HepG2 (cell line): Measurements from ENCODE around the gene DIP2C. TPM values are rescaled to one million over a fixed set of nuclear protein-coding genes. Genes with fewer than 3 reads are reported as not detected.

Experiments used
- ATAC-seq: fragments of 200-7000 bp; cut with Tn5 transposase; 3 replicates; pipeline ENCODE4 v1.9.1; 2020; ENCODE audit warnings: mild to moderate bottlenecking, moderate library complexity
- BruUV-seq: library from RNA; stranded (reverse); fragments of 400-500 nt; replicated peaks from 2 replicates; lab custom pipeline; 2021; lab: Mats Ljungman, UMichigan
- CTCF ChIA-PET: fragments of 300-600 bp; formaldehyde crosslinking; extraction: SDS; loops from one replicate; lab custom pipeline; 2021; ENCODE audit warnings: low total read pairs, inconsistent platforms, low intra/inter-chr PET ratio; lab: Yijun Ruan, JAX
- POLR2A ChIA-PET: fragments of 350-600 bp; sonication (Branson Sonifier 250); formaldehyde crosslinking; loops from one replicate; lab custom pipeline; 2020; ENCODE audit warnings: antibody characterized with exemption, inconsistent platforms; lab: Yijun Ruan, JAX
- DNase-seq: peaks from one replicate; pipeline ENCODE4 v3.0.0-alpha.2; 2015; ENCODE audit warnings: low spot score
- FAIRE-seq: peaks from 3 replicates; lab custom pipeline; 2011; peaks lifted over from hg19 to GRCh38; lab: Jason Lieb, UNC
- H2AFZ ChIP-seq: one replicate; pipeline ENCODE4 v1.6.1; 2011; ENCODE audit warnings: low read length, inconsistent platforms
- H3K27ac ChIP-seq: fragments of 300-600 bp; 3 replicates; pipeline ENCODE4 v1.8.0; 2011; ENCODE audit warnings: mixed run types, mild to moderate bottlenecking, mixed read lengths, low read length, inconsistent platforms; ENCODE audit not compliant: insufficient read depth; ENCODE audit errors: extremely low read length
- H3K27me3 ChIP-seq, 2 experiments: fragments of 200-600 bp in 1 of 2; 2 replicates in 1 of 2; 3 replicates in 1 of 2; pipeline versions ENCODE4 v1.6.0 to v1.8.0; 2011; ENCODE audit warnings: low read length in 2 of 2, mild to moderate bottlenecking in 2 of 2, moderate library complexity in 2 of 2, inconsistent platforms in 1 of 2; ENCODE audit not compliant: insufficient read depth in 2 of 2, control insufficient read depth in 1 of 2
- H3K36me3 ChIP-seq, 2 experiments: fragments of 200-600 bp in 1 of 2; replicated peaks in 1 of 2; 2 replicates in 1 of 2; 3 replicates in 1 of 2; pipeline versions ENCODE4 v1.5.1 to v1.8.0; 2011; ENCODE audit warnings: low read length in 2 of 2, inconsistent platforms in 1 of 2; ENCODE audit not compliant: insufficient read depth in 2 of 2, control insufficient read depth in 1 of 2
- H3K4me1 ChIP-seq: 2 replicates; pipeline ENCODE4 v1.5.1; 2012; ENCODE audit warnings: low read length, inconsistent platforms; ENCODE audit not compliant: insufficient read depth
- H3K4me2 ChIP-seq: 2 replicates; pipeline ENCODE4 v1.6.0; 2011; ENCODE audit warnings: low read depth, low read length, inconsistent platforms
- H3K4me3 ChIP-seq, 3 experiments: fragments of 200-600 bp in 1 of 3; sonication (generic), shearing (Covaris generic) in 1 of 3; replicated peaks in 1 of 3; 2 replicates each; pipeline ENCODE4 v1.5.1; 2011 to 2016; ENCODE audit warnings: low read length in 3 of 3, inconsistent platforms in 2 of 3, low read depth in 2 of 3, mild to moderate bottlenecking in 2 of 3, control low read depth in 1 of 3, mixed read lengths in 1 of 3; ENCODE audit not compliant: insufficient read depth in 1 of 3
- H3K79me2 ChIP-seq: one replicate; pipeline ENCODE4 v1.6.1; 2011; ENCODE audit warnings: low read length, inconsistent platforms; ENCODE audit not compliant: insufficient read depth
- H3K9ac ChIP-seq: 2 replicates; pipeline ENCODE4 v1.6.0; 2011; ENCODE audit warnings: mild to moderate bottlenecking, low read depth, low read length, inconsistent platforms; ENCODE audit not compliant: insufficient read depth
- H3K9me3 ChIP-seq: 2 replicates; pipeline ENCODE4 v1.5.1; 2012; ENCODE audit warnings: mild to moderate bottlenecking, low read length
- H4K20me1 ChIP-seq: 2 replicates; pipeline ENCODE4 v1.6.0; 2011; ENCODE audit warnings: inconsistent platforms, mild to moderate bottlenecking, low read length, moderate library complexity; ENCODE audit not compliant: insufficient read depth
- CCDC6 ChIP-seq: sonication (generic); formaldehyde crosslinking; IDR thresholded peaks from 2 replicates; pipeline ENCODE4 v1.8.1; 2022; ENCODE audit warnings: mild to moderate bottlenecking, missing genetic modification reagents, moderate library complexity
- IKZF4 ChIP-seq: sonication (generic); formaldehyde crosslinking; IDR thresholded peaks from 2 replicates; pipeline ENCODE4 v1.5.1; 2020; ENCODE audit warnings: borderline replicate concordance, mild to moderate bottlenecking, low read depth, missing genetic modification reagents; ENCODE audit errors: not compliant biosample characterization
- SNAPC2 ChIP-seq: sonication (generic); formaldehyde crosslinking; IDR thresholded peaks from 2 replicates; pipeline ENCODE4 v1.8.1; 2022; ENCODE audit warnings: mild to moderate bottlenecking, missing genetic modification reagents
- SP1 ChIP-seq, 2 experiments: fragments of 450-650 bp in 1 of 2; sonication (generic) in 1 of 2; formaldehyde crosslinking in 1 of 2; IDR thresholded peaks; 2 replicates each; pipeline versions ENCODE4 v1.4.0 to v1.6.1; 2016 to 2020; ENCODE audit warnings: missing genetic modification reagents in 1 of 2
- ZEB1 ChIP-seq: IDR thresholded peaks from 2 replicates; pipeline ENCODE4 v1.6.1; 2012; ENCODE audit warnings: mild to moderate bottlenecking, low read depth, inconsistent platforms; ENCODE audit not compliant: insufficient replicate concordance
- ZNF18 ChIP-seq: sonication (generic); formaldehyde crosslinking; IDR thresholded peaks from 2 replicates; pipeline ENCODE4 v1.8.0; 2022; ENCODE audit warnings: mild to moderate bottlenecking, missing genetic modification reagents; ENCODE audit not compliant: insufficient replicate concordance
- ZNF282 ChIP-seq: fragments of 450-650 bp; IDR thresholded peaks from 2 replicates; pipeline ENCODE4 v1.6.1; 2018; ENCODE audit not compliant: partially characterized antibody
- ZNF468 ChIP-seq: sonication (generic); formaldehyde crosslinking; IDR thresholded peaks from 2 replicates; pipeline ENCODE4 v1.8.0; 2022; ENCODE audit warnings: mild to moderate bottlenecking, moderate library complexity, missing genetic modification reagents
- ZNF567 ChIP-seq: sonication (generic); formaldehyde crosslinking; IDR thresholded peaks from 2 replicates; pipeline ENCODE4 v1.8.1; 2023; ENCODE audit warnings: mild to moderate bottlenecking, missing genetic modification reagents, borderline replicate concordance
- WGBS: methylation state at CpG from one replicate; pipeline ENCODE4 v1.1.6; 2017; ENCODE audit warnings: low lambda C conversion rate; 5-methylcytosine and 5-hydroxymethylcytosine counted together
- in situ Hi-C: cut with HindIII; loops from 2 replicates; pipeline ENCODE4 v1.10.0; 2017; ENCODE audit warnings: low pct_unique_long_range_greater_than_20kb; ENCODE audit not compliant: extremely low pct_ligation_motif_present
- intact Hi-C: fragments of 100-400 bp; cut with micrococcal nuclease; formaldehyde crosslinking; loops from one replicate; pipeline ENCODE4 v1.10.0; 2022; ENCODE audit not compliant: unreplicated experiment
- polyA plus RNA-seq, 8 experiments: library from polyadenylated mRNA; depleted of rRNA in 3 of 8; stranded (reverse) in 7 of 8; unstranded in 1 of 8; fragments of >200 nt; fragmentation: Illumina TruSeq in 4 of 8; extraction: Trizol in 4 of 8; gene quantifications; 2 replicates each; pipeline versions ENCODE4 v1.2.1 to v1.2.3, GENCODE V29; 2011 to 2016; ENCODE audit warnings: low read depth in 4 of 8, missing spikeins in 1 of 8, mixed read lengths in 1 of 8; ENCODE audit not compliant: insufficient read depth in 1 of 8
- total RNA-seq, 5 experiments: library from RNA; depleted of rRNA; stranded (reverse); fragments of >200 nt; fragmentation: Illumina TruSeq; extraction: Trizol; gene quantifications; 2 replicates each; pipeline ENCODE4 v1.2.3, GENCODE V29; 2016; ENCODE audit warnings: low read depth in 1 of 5
- TF ChIP-seq, protein P1 (sequence below): sonication (generic); formaldehyde crosslinking; IDR thresholded peaks from 2 replicates; pipeline ENCODE4 v1.5.0; 2020; ENCODE audit warnings: mild to moderate bottlenecking, low read depth, missing genetic modification reagents, borderline replicate concordance
- TF ChIP-seq, protein P2 (sequence below): sonication (generic); formaldehyde crosslinking; IDR thresholded peaks from 2 replicates; pipeline ENCODE4 v1.4.0; 2020; ENCODE audit warnings: missing genetic modification reagents
- TF ChIP-seq, protein P3 (sequence below): sonication (generic); formaldehyde crosslinking; IDR thresholded peaks from 2 replicates; pipeline ENCODE4 v1.4.0; 2020; ENCODE audit warnings: missing genetic modification reagents, mild to moderate bottlenecking, borderline replicate concordance

The DIP2C gene
- total and polyA plus RNA-seq, 2 of the 13 experiments (the other 11 are each of a cell fraction or from before 2014, with no cell fraction given): 2.2 to 2.7 TPM

DNA sequence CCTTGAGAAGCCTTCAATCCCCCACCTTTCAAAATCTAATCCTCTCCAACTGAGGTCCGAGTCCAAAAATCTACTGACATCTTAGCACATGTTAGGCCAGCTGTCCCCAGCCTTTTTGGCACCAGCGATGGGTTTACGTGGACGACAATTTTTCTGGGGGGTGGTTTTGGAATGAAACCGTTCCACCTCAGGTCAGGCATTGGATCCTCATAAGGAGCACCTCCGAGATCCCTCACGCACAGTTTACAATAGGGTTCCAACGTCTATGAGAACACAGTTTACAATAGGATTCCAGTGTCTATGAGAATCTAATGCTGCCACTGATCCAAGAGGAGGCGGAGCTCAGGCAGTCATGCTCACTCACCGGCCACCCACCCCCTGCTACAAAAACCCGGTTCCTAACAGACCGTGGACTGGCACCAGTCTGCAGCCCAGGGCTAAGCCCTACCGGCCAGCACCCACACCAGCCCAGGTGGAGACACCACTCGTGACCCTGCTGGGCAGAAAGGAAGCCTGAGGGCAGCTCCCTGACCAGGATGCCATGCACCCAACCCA lies 107.6 kb downstream of the DIP2C start:
- no peak for FAIRE-seq
- H3K4me1 ChIP-seq: no peaks in the 10 kb centered on the region
- no peak overlapping the region for H3K27ac ChIP-seq
- H3K9ac ChIP-seq: no peak overlapping the region
- H3K79me2 ChIP-seq: no peaks in the 10 kb centered on the region
- intact Hi-C loops (no loop called here), in situ Hi-C loops (no loop called here)
- no peak overlapping the region for H3K4me2 ChIP-seq
- no peak for ATAC-seq
- no peak overlapping the region for H2AFZ ChIP-seq
- POLR2A ChIA-PET: no interaction called here
- TF ChIP-seq ZNF567 (no peak), ZNF468 (no peak), ZEB1 (no peak), ZNF18 (no peak), IKZF4 (CRISPR knock-in tag) (no peak), SP1 (IDR thresholded peaks at IDR 0.05) (no peak), SP1 (CRISPR knock-in tag; IDR thresholded peaks at IDR 0.05) (no peak), CCDC6 (CRISPR knock-in tag) (no peak), SNAPC2 (CRISPR knock-in tag) (no peak), ZNF282 (no peak)
- TF ChIP-seq, protein P1, sequence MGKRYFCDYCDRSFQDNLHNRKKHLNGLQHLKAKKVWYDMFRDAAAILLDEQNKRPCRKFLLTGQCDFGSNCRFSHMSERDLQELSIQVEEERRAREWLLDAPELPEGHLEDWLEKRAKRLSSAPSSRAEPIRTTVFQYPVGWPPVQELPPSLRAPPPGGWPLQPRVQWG (CRISPR knock-in tag): no peak
- TF ChIP-seq, protein P2, sequence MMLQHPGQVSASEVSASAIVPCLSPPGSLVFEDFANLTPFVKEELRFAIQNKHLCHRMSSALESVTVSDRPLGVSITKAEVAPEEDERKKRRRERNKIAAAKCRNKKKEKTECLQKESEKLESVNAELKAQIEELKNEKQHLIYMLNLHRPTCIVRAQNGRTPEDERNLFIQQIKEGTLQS (CRISPR knock-in tag): no peak
- TF ChIP-seq, protein P3, sequence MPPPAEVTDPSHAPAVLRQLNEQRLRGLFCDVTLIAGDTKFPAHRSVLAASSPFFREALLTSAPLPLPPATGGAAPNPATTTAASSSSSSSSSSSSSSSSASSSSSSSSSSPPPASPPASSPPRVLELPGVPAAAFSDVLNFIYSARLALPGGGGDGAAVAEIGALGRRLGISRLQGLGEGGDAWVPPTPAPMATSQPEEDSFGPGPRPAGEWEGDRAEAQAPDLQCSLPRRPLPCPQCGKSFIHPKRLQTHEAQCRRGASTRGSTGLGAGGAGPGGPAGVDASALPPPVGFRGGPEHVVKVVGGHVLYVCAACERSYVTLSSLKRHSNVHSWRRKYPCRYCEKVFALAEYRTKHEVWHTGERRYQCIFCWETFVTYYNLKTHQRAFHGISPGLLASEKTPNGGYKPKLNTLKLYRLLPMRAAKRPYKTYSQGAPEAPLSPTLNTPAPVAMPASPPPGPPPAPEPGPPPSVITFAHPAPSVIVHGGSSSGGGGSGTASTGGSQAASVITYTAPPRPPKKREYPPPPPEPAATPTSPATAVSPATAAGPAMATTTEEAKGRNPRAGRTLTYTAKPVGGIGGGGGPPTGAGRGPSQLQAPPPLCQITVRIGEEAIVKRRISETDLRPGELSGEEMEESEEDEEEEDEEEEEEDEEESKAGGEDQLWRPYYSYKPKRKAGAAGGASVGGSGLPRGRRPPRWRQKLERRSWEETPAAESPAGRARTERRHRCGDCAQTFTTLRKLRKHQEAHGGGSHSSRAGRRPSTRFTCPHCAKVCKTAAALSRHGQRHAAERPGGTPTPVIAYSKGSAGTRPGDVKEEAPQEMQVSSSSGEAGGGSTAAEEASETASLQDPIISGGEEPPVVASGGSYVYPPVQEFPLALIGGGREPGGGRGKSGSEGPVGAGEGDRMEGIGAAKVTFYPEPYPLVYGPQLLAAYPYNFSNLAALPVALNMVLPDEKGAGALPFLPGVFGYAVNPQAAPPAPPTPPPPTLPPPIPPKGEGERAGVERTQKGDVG: no peak
- WGBS: 64% methylated on average over 11 of the region's 14 CpGs
- no peak overlapping the region for H3K4me3 ChIP-seq
- H3K27me3 ChIP-seq: no peaks in the 10 kb centered on the region
- CTCF ChIA-PET: no interaction called here
- no peak for DNase-seq
- BruUV-seq: no TSS peak
- no peaks in the 10 kb centered on the region for H3K36me3 ChIP-seq
- no peaks in the 10 kb centered on the region for H3K9me3 ChIP-seq
- no peaks in the 10 kb centered on the region for H4K20me1 ChIP-seq
